Activated CD4-positive, alpha-beta memory T cell treated with anti-CD3 and anti-CD28 coated beads, Interleukin-2, amount 10 ng/mL, durations not matched to agents 7 days and 5 days (primary cell): Measurements from ENCODE around the gene KRTAP10-1. TPM values are rescaled to one million over a fixed set of nuclear protein-coding genes. Genes with fewer than 3 reads are reported as not detected.
"Not testable (repeated sequence)": the region's sequence is repeated elsewhere in the genome, so short reads cannot be mapped to it uniquely, and the experiment has no call there.

Source experiments
- CTCF ChIA-PET: fragments of 350-600 bp; sonication (Branson Sonifier 250); formaldehyde crosslinking; loops from one replicate; lab custom pipeline; 2021; ENCODE audit warnings: antibody characterized with exemption, inconsistent platforms; lab: Charles Lee
- POLR2A ChIA-PET: fragments of 350-600 bp; sonication (Branson Sonifier 250); formaldehyde crosslinking; loops from one replicate; lab custom pipeline; 2021; ENCODE audit warnings: antibody characterized with exemption; lab: Charles Lee
- DNase-seq: peaks from one replicate; pipeline ENCODE4 v3.0.0-alpha.2; 2020
- H3K27ac Mint-ChIP-seq: one replicate; pipeline ENCODE4 v1.8.0; 2021; ENCODE audit warnings: mild to moderate bottlenecking, mixed read lengths
- H3K27me3 Mint-ChIP-seq: one replicate; pipeline ENCODE4 v1.8.0; 2021; ENCODE audit warnings: mixed read lengths
- H3K36me3 Mint-ChIP-seq: one replicate; pipeline ENCODE4 v1.8.0; 2021; ENCODE audit warnings: low read depth, mixed read lengths
- H3K4me1 Mint-ChIP-seq: one replicate; pipeline ENCODE4 v1.8.0; 2021; ENCODE audit warnings: mixed read lengths
- H3K4me3 Mint-ChIP-seq: one replicate; pipeline ENCODE4 v1.8.0; 2021; ENCODE audit warnings: mild to moderate bottlenecking, mixed read lengths
- H3K9me3 Mint-ChIP-seq: one replicate; pipeline ENCODE4 v1.8.0; 2021; ENCODE audit warnings: mixed read lengths
- total RNA-seq, 2 experiments: library from RNA; stranded (reverse); gene quantifications; one replicate each; pipeline ENCODE4 v1.2.3, GENCODE V29; 2021

KRTAP10-1 gene
- total RNA-seq, 2 experiments from 2014 or later: not detected

GRCh38 chr21:44575307-44576024 is 35.5 kb upstream of the KRTAP10-1 start:
- DNase-seq: no peak
- Mint-ChIP-seq H3K27ac (no peak overlapping the region), H3K27me3 (peaks cover 2% of the 10 kb centered on the region), H3K36me3 (peaks cover 3% of the 10 kb centered on the region), H3K4me1 (peaks cover 2% of the 10 kb centered on the region), H3K4me3 (no peak overlapping the region), H3K9me3 (peaks cover 24% of the 10 kb centered on the region)
- ChIA-PET POLR2A (no interaction called here), CTCF (no interaction called here)

GRCh38 chr21:44574457-44575306 is 34.7 kb upstream of the KRTAP10-1 start:
- H3K4me1 Mint-ChIP-seq: peaks cover 2% of the 10 kb centered on the region
- peaks cover 2% of the 10 kb centered on the region for H3K27me3 Mint-ChIP-seq
- DNase-seq: no peak
- no peak overlapping the region for H3K27ac Mint-ChIP-seq
- H3K9me3 Mint-ChIP-seq: peaks cover 22% of the 10 kb centered on the region
- POLR2A ChIA-PET: no interaction called here
- CTCF ChIA-PET: interaction anchor here (0.9 to 1.0 kb wide), 2 partner anchors 166 to 219 kb away, joined by 3 read pairs; no protein-coding TSS in a partner anchor
- peaks cover 3% of the 10 kb centered on the region for H3K36me3 Mint-ChIP-seq
- H3K4me3 Mint-ChIP-seq: no peak overlapping the region

GRCh38 chr21:44573630-44574456 is 33.8 kb upstream of the KRTAP10-1 start, which contains the start of gene KRTAP10-4:
KRTAP10-4 (plus strand) TSS chr21:44573729; CDS start chr21:44573759, 30 bp downstream.
- H3K27ac Mint-ChIP-seq, H3K4me1 Mint-ChIP-seq, H3K4me3 Mint-ChIP-seq, DNase-seq, H3K27me3 Mint-ChIP-seq, POLR2A ChIA-PET, H3K36me3 Mint-ChIP-seq: not testable (repeated sequence)
- CTCF ChIA-PET: interaction anchor here (0.7 to 1.0 kb wide), 3 partner anchors 18 to 219 kb away, joined by 3 read pairs; partner anchors contain the start of gene KRTAP10-6
- peaks cover 20% of the 10 kb centered on the region for H3K9me3 Mint-ChIP-seq

GRCh38 chr21:44572959-44573583 is 33.1 kb upstream of the KRTAP10-1 start:
- Mint-ChIP-seq H3K27me3 (peaks cover 2% of the 10 kb centered on the region), H3K4me1 (peaks cover 2% of the 10 kb centered on the region), H3K4me3 (no peak overlapping the region), H3K27ac (no peak overlapping the region), H3K9me3 (peaks cover 16% of the 10 kb centered on the region), H3K36me3 (peaks cover 3% of the 10 kb centered on the region)
- ChIA-PET POLR2A (no interaction called here), CTCF (interaction anchor here (0.7 kb wide), 1 partner anchor 19 kb away, joined by 3 read pairs; the partner anchor contains the start of gene KRTAP10-6)
- no peak for DNase-seq

GRCh38 chr21:44571844-44572782 is 32.1 kb upstream of the KRTAP10-1 start:
- Mint-ChIP-seq H3K36me3 (no peaks in the 10 kb centered on the region), H3K4me1 (peaks cover 2% of the 10 kb centered on the region), H3K4me3 (no peak overlapping the region), H3K9me3 (peaks cover 9% of the 10 kb centered on the region), H3K27ac (no peak overlapping the region), H3K27me3 (peaks cover 3% of the 10 kb centered on the region)
- DNase-seq: peak; percentile 9
- ChIA-PET CTCF (no interaction called here), POLR2A (no interaction called here)

GRCh38 chr21:44571296-44571695 is 31.3 kb upstream of the KRTAP10-1 start:
- ChIA-PET POLR2A (no interaction called here), CTCF (no interaction called here)
- Mint-ChIP-seq H3K27me3 (peaks cover 4% of the 10 kb centered on the region), H3K4me3 (no peak overlapping the region), H3K36me3 (no peaks in the 10 kb centered on the region), H3K4me1 (peaks cover 2% of the 10 kb centered on the region), H3K27ac (no peak overlapping the region), H3K9me3 (peaks cover 3% of the 10 kb centered on the region)
- no peak for DNase-seq

- peaks cover 4% of the 10 kb centered on the region for H3K27me3 Mint-ChIP-seq
- DNase-seq: no peak
- no peaks in the 10 kb centered on the region for H3K9me3 Mint-ChIP-seq
- CTCF ChIA-PET: no interaction called here
- H3K27ac Mint-ChIP-seq: no peak overlapping the region
- H3K4me3 Mint-ChIP-seq: no peak overlapping the region
- H3K36me3 Mint-ChIP-seq: no peaks in the 10 kb centered on the region
- POLR2A ChIA-PET: no interaction called here
- H3K4me1 Mint-ChIP-seq: peaks cover 8% of the 10 kb centered on the region
Observed at GRCh38 chr21:44569861-44570517, 30.0 kb upstream of the KRTAP10-1 start.

GRCh38 chr21:44568667-44569556 is 28.9 kb upstream of the KRTAP10-1 start:
- DNase-seq: no peak

GRCh38 chr21:44568261-44568660 is 28.3 kb upstream of the KRTAP10-1 start:
- DNase-seq: no peak
- ChIA-PET POLR2A (interaction anchor here (1.2 kb wide), 1 partner anchor 17 kb away, joined by 3 read pairs; no protein-coding TSS in a partner anchor), CTCF (no interaction called here)
- Mint-ChIP-seq H3K4me3 (no peak overlapping the region), H3K4me1 (peaks cover 11% of the 10 kb centered on the region), H3K27ac (no peak overlapping the region), H3K27me3 (peaks cover 2% of the 10 kb centered on the region), H3K9me3 (no peaks in the 10 kb centered on the region), H3K36me3 (no peaks in the 10 kb centered on the region)

More at GRCh38 chr21:44568667-44569556, 28.9 kb upstream of the KRTAP10-1 start:
- H3K9me3 Mint-ChIP-seq: no peaks in the 10 kb centered on the region
- H3K4me1 Mint-ChIP-seq: peaks cover 11% of the 10 kb centered on the region
- ChIA-PET POLR2A (interaction anchor here (1.2 kb wide), 1 partner anchor 18 kb away, joined by 3 read pairs; no protein-coding TSS in a partner anchor), CTCF (no interaction called here)
- no peak overlapping the region for H3K4me3 Mint-ChIP-seq
- no peaks in the 10 kb centered on the region for H3K36me3 Mint-ChIP-seq
- no peak overlapping the region for H3K27ac Mint-ChIP-seq
- H3K27me3 Mint-ChIP-seq: peaks cover 2% of the 10 kb centered on the region

GRCh38 chr21:44567481-44568171 is 27.6 kb upstream of the KRTAP10-1 start:
- Mint-ChIP-seq H3K36me3 (no peaks in the 10 kb centered on the region), H3K9me3 (peaks cover under 1% of the 10 kb centered on the region), H3K27me3 (peaks cover 2% of the 10 kb centered on the region), H3K27ac (no peak overlapping the region), H3K4me1 (peaks cover 11% of the 10 kb centered on the region), H3K4me3 (no peak overlapping the region)
- no peak for DNase-seq
- ChIA-PET POLR2A (interaction anchor here (1.2 kb wide), 1 partner anchor 17 kb away, joined by 3 read pairs; no protein-coding TSS in a partner anchor), CTCF (no interaction called here)
